Large intestine (tissue), 3 donors: ENCODE measurements around the gene ABCB7. TPM values are rescaled to one million over a fixed set of nuclear protein-coding genes. Genes with fewer than 3 reads are reported as not detected.

Experiments used
- DNase-seq, 2 donors: peaks; one replicate each; pipeline versions ENCODE4 v3.0.0 to v3.0.0-alpha.2; 2013
- H3K27ac ChIP-seq: one replicate; pipeline ENCODE4 v1.5.1; 2013; ENCODE audit warnings: low read length
- H3K27me3 ChIP-seq: 2 replicates; pipeline ENCODE4 v1.6.1; 2013; ENCODE audit warnings: low read length; ENCODE audit not compliant: control insufficient read depth, insufficient read depth
- H3K36me3 ChIP-seq: 2 replicates; pipeline ENCODE4 v1.6.1; 2013; ENCODE audit warnings: low read length; ENCODE audit not compliant: control insufficient read depth, insufficient read depth
- H3K4me1 ChIP-seq: one replicate; pipeline ENCODE4 v1.6.1; 2013; ENCODE audit warnings: low read length; ENCODE audit not compliant: control insufficient read depth, insufficient read depth
- H3K4me3 ChIP-seq: one replicate; pipeline ENCODE4 v1.5.1; 2013; ENCODE audit warnings: low read length
- H3K9me3 ChIP-seq: one replicate; pipeline ENCODE4 v1.6.1; 2013; ENCODE audit warnings: mild to moderate bottlenecking, low read depth, low read length, moderate library complexity; ENCODE audit not compliant: control insufficient read depth
- WGBS: methylation state at CpG from one replicate; pipeline ENCODE4 v1.1.5; 2013; ENCODE audit warnings: low lambda C conversion rate; ENCODE audit not compliant: insufficient coverage; 5-methylcytosine and 5-hydroxymethylcytosine counted together
- polyA plus RNA-seq: library from polyadenylated mRNA; unstranded; fragments of 120-200 nt; gene quantifications from one replicate; pipeline ENCODE4 v1.2.1, GENCODE V29; 2013

ABCB7 gene
- polyA plus RNA-seq, 1 donor, result 38.5 TPM

GRCh38 chrX:75107863-75108509 is 48.1 kb downstream of the ABCB7 start:
- no peak overlapping the region for H3K27ac ChIP-seq
- no peaks in the 10 kb centered on the region for H3K27me3 ChIP-seq
- H3K9me3 ChIP-seq, result no peaks in the 10 kb centered on the region
- WGBS, result no CpG with 5 or more reads among the region's 6 CpGs
- no peak for DNase-seq
- H3K4me1 ChIP-seq, result no peaks in the 10 kb centered on the region
- no peaks in the 10 kb centered on the region for H3K36me3 ChIP-seq
- no peak overlapping the region for H3K4me3 ChIP-seq

- WGBS, result no CpG with 5 or more reads among the region's 10 CpGs
- H3K4me3 ChIP-seq, result no peak overlapping the region
- DNase-seq, result no peak
- H3K36me3 ChIP-seq, result no peaks in the 10 kb centered on the region
- no peaks in the 10 kb centered on the region for H3K4me1 ChIP-seq
- H3K9me3 ChIP-seq, result no peaks in the 10 kb centered on the region
- no peak overlapping the region for H3K27ac ChIP-seq
- H3K27me3 ChIP-seq, result no peaks in the 10 kb centered on the region
Observed at GRCh38 chrX:75106772-75107171, 49.3 kb downstream of the ABCB7 start.

DNA sequence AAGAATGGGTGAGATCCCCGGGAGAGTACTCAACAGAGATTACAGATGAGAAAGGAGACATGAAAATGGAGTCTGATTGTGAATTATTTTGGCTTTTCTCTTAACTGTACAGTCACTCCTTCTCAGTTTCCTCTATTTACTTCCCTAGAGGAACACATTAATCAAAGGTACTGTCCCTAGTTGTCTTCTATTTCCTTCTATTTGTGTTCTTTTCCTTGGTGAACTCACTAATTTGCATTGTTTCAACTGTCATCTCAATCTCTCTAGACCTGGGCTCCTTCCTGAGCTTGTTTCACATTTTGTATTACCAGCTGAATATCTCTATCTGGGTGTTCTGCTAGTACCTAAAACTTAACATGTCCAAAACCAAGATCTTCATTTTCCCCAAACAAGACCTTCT is 59.8 kb downstream of the ABCB7 start:
- Histone ChIP-seq H3K27me3 (no peaks in the 10 kb centered on the region), H3K4me1 (no peaks in the 10 kb centered on the region), H3K9me3 (no peaks in the 10 kb centered on the region), H3K4me3 (no peak overlapping the region), H3K36me3 (peaks cover 6% of the 10 kb centered on the region), H3K27ac (no peak overlapping the region)
- DNase-seq, result no peak
- WGBS, result no CpG with 5 or more reads among the region's 1 CpG

DNA sequence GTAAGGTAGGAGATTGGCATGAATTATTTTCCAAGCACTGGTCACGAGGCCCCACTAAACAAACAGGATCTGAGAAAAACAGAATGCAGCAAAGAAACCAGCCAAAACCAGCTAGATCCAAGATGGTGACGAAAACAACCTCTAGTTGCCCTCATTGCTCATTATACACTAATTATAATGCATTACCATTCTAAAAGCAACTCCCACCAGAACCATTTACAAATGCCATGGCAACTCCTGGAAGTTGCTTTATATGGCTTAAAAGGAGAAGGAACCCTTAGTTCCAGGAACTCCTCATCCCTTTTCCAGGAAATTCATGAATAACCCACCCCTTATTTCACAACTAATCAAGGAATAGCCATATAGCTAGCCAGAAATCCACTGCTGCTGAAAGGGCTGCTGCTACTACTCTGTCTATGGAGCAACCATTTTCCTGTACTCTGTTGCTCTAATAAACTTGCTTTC is 69.3 kb downstream of the ABCB7 start:
- Histone ChIP-seq H3K36me3 (no peaks in the 10 kb centered on the region), H3K27ac (no peak overlapping the region), H3K4me3 (no peak overlapping the region), H3K4me1 (no peaks in the 10 kb centered on the region), H3K27me3 (no peaks in the 10 kb centered on the region), H3K9me3 (no peaks in the 10 kb centered on the region)
- no CpG with 5 or more reads among the region's 2 CpGs for WGBS
- peak in 1 of 2 donors; percentile 1 for DNase-seq

GRCh38 chrX:75084757-75085156 is 71.3 kb downstream of the ABCB7 start:
- H3K27ac ChIP-seq, result no peak overlapping the region
- H3K9me3 ChIP-seq, result no peaks in the 10 kb centered on the region
- H3K27me3 ChIP-seq, result no peaks in the 10 kb centered on the region
- no peaks in the 10 kb centered on the region for H3K36me3 ChIP-seq
- DNase-seq, result no peak
- H3K4me1 ChIP-seq, result no peaks in the 10 kb centered on the region
- no peak overlapping the region for H3K4me3 ChIP-seq

DNA sequence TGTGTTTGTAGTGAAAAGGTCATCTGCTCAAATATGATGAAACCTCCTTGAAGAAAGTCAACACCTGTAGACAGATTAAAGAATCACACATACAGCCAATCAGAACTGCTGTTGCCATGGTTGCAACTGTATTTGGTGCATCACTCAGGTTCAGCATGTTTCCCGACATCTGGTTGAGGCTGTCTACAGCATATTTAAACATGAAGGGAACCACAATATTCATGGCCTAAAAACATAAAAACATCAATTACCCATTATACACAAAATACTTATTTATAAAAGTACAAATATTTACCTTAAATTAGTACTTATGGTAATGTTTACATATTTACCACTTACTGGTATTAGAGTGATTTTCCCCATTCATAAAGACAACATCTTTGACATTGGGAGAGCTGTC is 79.7 kb downstream of the ABCB7 start:
- no peaks in the 10 kb centered on the region for H3K36me3 ChIP-seq
- no peak overlapping the region for H3K4me3 ChIP-seq
- no CpG with 5 or more reads among the region's 1 CpG for WGBS
- no peak for DNase-seq
- no peaks in the 10 kb centered on the region for H3K4me1 ChIP-seq
- no peaks in the 10 kb centered on the region for H3K27me3 ChIP-seq
- H3K27ac ChIP-seq, result no peak overlapping the region
- no peaks in the 10 kb centered on the region for H3K9me3 ChIP-seq

- Histone ChIP-seq H3K4me3 (no peak overlapping the region), H3K27ac (no peak overlapping the region), H3K9me3 (no peaks in the 10 kb centered on the region), H3K36me3 (no peaks in the 10 kb centered on the region), H3K4me1 (no peaks in the 10 kb centered on the region), H3K27me3 (no peaks in the 10 kb centered on the region)
- WGBS, result no CpG with 5 or more reads among the region's 1 CpG
- no peak for DNase-seq
Observed at GRCh38 chrX:75074475-75074874, 81.6 kb downstream of the ABCB7 start.

- DNase-seq, result peak in 1 of 2 donors; percentile 24
- WGBS, result no CpG with 5 or more reads among the region's 3 CpGs
Observed at GRCh38 chrX:75071334-75071733, 84.7 kb downstream of the ABCB7 start.

DNA sequence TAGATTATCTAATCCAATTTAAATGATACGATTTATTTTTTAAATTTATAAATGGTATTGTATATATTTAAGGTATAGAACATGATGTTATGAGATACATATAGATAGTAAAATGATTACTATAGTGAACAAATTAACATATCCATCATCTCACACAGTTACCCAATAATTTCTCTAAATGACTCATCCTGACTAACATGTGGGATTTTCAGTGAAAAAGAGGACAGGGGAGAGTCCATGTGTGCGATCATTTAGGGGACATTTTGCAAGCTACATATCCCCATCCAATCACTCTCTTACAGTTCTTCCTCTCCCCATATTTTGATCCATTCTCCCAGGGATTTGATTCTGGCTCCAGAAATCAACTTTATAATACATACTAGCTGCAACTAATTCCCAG is 88.2 kb downstream of the ABCB7 start:
- H3K27ac ChIP-seq, result no peak overlapping the region
- peaks cover 5% of the 10 kb centered on the region for H3K36me3 ChIP-seq
- WGBS, result no CpG with 5 or more reads among the region's 2 CpGs
- H3K27me3 ChIP-seq, result no peaks in the 10 kb centered on the region
- no peak for DNase-seq
- no peaks in the 10 kb centered on the region for H3K4me1 ChIP-seq
- H3K9me3 ChIP-seq, result no peaks in the 10 kb centered on the region
- no peak overlapping the region for H3K4me3 ChIP-seq

More at GRCh38 chrX:75071334-75071733, 84.7 kb downstream of the ABCB7 start:
- Histone ChIP-seq H3K9me3 (no peaks in the 10 kb centered on the region), H3K27ac (no peak overlapping the region), H3K4me1 (no peaks in the 10 kb centered on the region), H3K27me3 (no peaks in the 10 kb centered on the region), H3K36me3 (peaks cover 5% of the 10 kb centered on the region), H3K4me3 (no peak overlapping the region)

DNA sequence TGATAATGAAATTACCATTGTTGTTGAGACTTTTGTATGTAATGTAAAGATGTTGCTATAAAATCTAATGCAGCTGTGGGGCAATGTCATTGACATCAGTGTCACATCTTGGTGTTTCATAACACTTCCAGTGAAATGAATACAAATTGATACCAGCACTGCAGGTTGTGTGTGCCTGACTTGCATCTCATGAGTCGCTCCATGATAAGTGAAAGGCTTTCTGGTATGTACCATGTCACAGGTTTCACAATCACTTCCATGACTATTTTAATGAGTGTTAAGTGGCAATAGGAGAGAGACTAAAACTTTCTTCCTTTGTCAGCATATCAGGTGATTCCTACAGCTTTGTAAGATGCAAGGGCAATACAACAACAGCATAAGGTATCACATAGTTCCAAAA is 94.4 kb downstream of the ABCB7 start:
- Histone ChIP-seq H3K36me3 (peaks cover 2% of the 10 kb centered on the region), H3K27me3 (no peaks in the 10 kb centered on the region), H3K27ac (no peak overlapping the region), H3K9me3 (no peaks in the 10 kb centered on the region), H3K4me1 (no peaks in the 10 kb centered on the region), H3K4me3 (no peak overlapping the region)
- WGBS, result no CpG with 5 or more reads among the region's 1 CpG
- DNase-seq, result no peak

- H3K27ac ChIP-seq, result no peak overlapping the region
- no peaks in the 10 kb centered on the region for H3K27me3 ChIP-seq
- H3K36me3 ChIP-seq, result no peaks in the 10 kb centered on the region
- no peak for DNase-seq
- no peak overlapping the region for H3K4me3 ChIP-seq
- no peaks in the 10 kb centered on the region for H3K4me1 ChIP-seq
- no CpG with 5 or more reads among the region's 1 CpG for WGBS
- no peaks in the 10 kb centered on the region for H3K9me3 ChIP-seq
Observed at GRCh38 chrX:75051047-75051446, 105.0 kb downstream of the ABCB7 start.
